ENCODE data around the gene HEBP1.

- TF ChIP-seq CTCF (IDR thresholded peaks at IDR 0.05; ENCODE audit: low read depth, low read length, poor library complexity, severe bottlenecking) (no peak), EZH2phosphoT487 (IDR thresholded peaks at IDR 0.05; ENCODE audit: borderline replicate concordance, low read length) (no peak)
These were observed 5.0 kb downstream of the HEBP1 start for GRCh38 chr12:12995088-12995487.

Measured in DOHH2 (cell line).